Measurements from ENCODE around the gene SLC6A18. TPM values are rescaled to one million over a fixed set of nuclear protein-coding genes. Genes with fewer than 3 reads are reported as not detected.

The SLC6A18 gene
- polyA plus RNA-seq, 1 donor (not counting 4 experiments of a cell fraction or from before 2014, with no cell fraction given): not detected

DNA sequence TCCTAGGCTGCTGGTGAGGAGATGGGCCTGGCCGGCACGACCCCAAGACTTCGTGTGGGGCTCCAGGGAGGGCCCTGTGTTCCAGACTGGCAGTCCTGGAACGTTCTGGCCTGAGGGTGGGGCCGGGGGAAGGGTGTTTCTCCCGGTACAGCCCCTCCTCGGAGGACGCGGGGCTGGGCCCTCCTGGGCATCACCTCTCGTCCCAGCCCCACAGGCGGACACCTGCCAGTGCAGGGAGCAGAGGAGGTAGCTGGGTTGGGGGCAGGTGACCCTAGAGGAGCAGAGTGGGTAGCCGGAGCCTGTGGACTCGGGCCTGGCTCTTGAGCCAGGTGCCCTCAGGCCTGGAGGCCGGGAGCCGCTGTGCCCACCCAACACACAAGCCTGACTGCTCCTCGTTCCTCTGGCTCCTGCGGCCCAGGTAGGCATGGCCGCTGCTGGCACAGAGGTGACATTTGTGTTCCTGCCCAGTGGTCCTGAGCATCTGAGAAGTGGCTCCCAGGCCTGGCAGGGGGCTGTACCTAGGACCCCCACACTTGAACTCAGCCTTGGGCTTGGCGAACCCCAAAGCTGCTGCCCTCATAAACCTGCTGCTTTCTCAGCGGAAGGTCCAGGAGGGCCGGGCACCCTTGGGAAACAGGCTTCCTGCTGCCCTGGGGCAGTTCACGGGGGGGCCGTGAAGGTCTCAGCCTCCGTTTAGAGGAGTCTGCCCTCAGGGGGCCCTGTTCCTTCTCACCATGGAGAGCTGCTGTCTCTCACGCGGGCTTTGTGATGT is 23.0 kb upstream of the SLC6A18 start:
- Histone ChIP-seq H3K27ac (ENCODE audit: control insufficient read depth, insufficient read depth, low read length) (no peak overlapping the region), H3K9me1 (ENCODE audit: control insufficient read depth, extremely low read depth, insufficient read depth, low read length) (no peaks in the 10 kb centered on the region), H3K4me1 (ENCODE audit: control insufficient read depth, extremely low read depth, insufficient read depth, low read length) (no peaks in the 10 kb centered on the region), H3K9me3 (ENCODE audit: control insufficient read depth, low read depth, low read length) (no peaks in the 10 kb centered on the region), H3K79me2 (ENCODE audit: control insufficient read depth, insufficient read depth, low read length) (no peaks in the 10 kb centered on the region), H4K20me1 (ENCODE audit: control insufficient read depth, extremely low read depth, insufficient read depth, low read length) (no peaks in the 10 kb centered on the region), H3K9ac (ENCODE audit: control insufficient read depth, extremely low read depth, insufficient read depth, low read length) (no peak overlapping the region), H3K4me2 (ENCODE audit: control insufficient read depth, extremely low read depth, insufficient read depth, low read depth, low read length) (no peak overlapping the region), H3K36me3 (ENCODE audit: control insufficient read depth in 2 of 2, extremely low read depth in 1 of 2, insufficient read depth in 2 of 2, low read length in 2 of 2) (no peaks in the 10 kb centered on the region), H3K4me3 (ENCODE audit: control insufficient read depth in 2 of 3, extremely low read depth in 1 of 3, insufficient read depth in 2 of 3, low read depth in 1 of 3, low read length in 3 of 3) (no peak overlapping the region), H2AFZ (ENCODE audit: control insufficient read depth, low read length) (no peak overlapping the region), H3K27me3 (ENCODE audit: control insufficient read depth, extremely low read depth, insufficient read depth, low read length) (peaks cover 35% of the 10 kb centered on the region)
- dilution Hi-C loops (cut with MboI; ENCODE audit: extremely low pct_ligation_motif_present, low sequenced_read_pairs): no loop called here
- DNase-seq (ENCODE audit: low read depth, low spot score): no peak
- no peak for TF ChIP-seq EZH2 (IDR thresholded peaks at IDR 0.05; ENCODE audit: low read length)
- TF ChIP-seq, protein P1, sequence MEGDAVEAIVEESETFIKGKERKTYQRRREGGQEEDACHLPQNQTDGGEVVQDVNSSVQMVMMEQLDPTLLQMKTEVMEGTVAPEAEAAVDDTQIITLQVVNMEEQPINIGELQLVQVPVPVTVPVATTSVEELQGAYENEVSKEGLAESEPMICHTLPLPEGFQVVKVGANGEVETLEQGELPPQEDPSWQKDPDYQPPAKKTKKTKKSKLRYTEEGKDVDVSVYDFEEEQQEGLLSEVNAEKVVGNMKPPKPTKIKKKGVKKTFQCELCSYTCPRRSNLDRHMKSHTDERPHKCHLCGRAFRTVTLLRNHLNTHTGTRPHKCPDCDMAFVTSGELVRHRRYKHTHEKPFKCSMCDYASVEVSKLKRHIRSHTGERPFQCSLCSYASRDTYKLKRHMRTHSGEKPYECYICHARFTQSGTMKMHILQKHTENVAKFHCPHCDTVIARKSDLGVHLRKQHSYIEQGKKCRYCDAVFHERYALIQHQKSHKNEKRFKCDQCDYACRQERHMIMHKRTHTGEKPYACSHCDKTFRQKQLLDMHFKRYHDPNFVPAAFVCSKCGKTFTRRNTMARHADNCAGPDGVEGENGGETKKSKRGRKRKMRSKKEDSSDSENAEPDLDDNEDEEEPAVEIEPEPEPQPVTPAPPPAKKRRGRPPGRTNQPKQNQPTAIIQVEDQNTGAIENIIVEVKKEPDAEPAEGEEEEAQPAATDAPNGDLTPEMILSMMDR (optimal IDR thresholded peaks at IDR 0.05 in 1 of 3, IDR thresholded peaks at IDR 0.05 in 1 of 3, conservative IDR thresholded peaks at IDR 0.05 in 1 of 3; ENCODE audit: extremely low read depth in 1 of 3, insufficient read depth in 2 of 3, low read length in 3 of 3): no peak
- FAIRE-seq: no peak

DNA sequence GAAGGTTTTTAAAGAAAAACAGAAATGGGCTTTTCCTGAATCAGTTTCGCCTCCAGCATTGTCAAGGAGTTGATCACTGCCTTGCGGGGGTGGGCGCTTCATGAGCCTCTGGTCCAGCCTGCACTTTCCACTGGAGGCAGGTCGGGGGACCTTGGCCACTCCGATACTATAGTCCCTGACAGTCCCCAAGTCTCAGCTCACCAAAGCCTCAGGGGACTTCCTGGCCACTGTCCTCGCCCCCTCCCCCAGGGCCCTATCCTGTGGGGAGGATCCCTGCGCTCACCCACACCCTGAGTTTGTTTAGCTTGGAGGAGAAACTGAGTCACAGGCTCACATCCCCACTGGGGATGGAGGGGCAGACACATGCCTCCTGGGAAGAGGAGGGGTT is 22.4 kb upstream of the SLC6A18 start:
- DNase-seq (ENCODE audit: low read depth, low spot score) (no peak), FAIRE-seq (no peak)
- H3K27ac ChIP-seq (ENCODE audit: control insufficient read depth, insufficient read depth, low read length): no peak overlapping the region
- H3K27me3 ChIP-seq (ENCODE audit: control insufficient read depth, extremely low read depth, insufficient read depth, low read length): peaks cover 35% of the 10 kb centered on the region
- TF ChIP-seq EZH2 (IDR thresholded peaks at IDR 0.05; ENCODE audit: low read length): no peak
- TF ChIP-seq, protein P1 (optimal IDR thresholded peaks at IDR 0.05 in 1 of 3, IDR thresholded peaks at IDR 0.05 in 1 of 3, conservative IDR thresholded peaks at IDR 0.05 in 1 of 3; ENCODE audit: extremely low read depth in 1 of 3, insufficient read depth in 2 of 3, low read length in 3 of 3): no peak
- no peak overlapping the region for H3K9ac ChIP-seq (ENCODE audit: control insufficient read depth, extremely low read depth, insufficient read depth, low read length)
- H3K4me3 ChIP-seq (ENCODE audit: control insufficient read depth in 2 of 3, extremely low read depth in 1 of 3, insufficient read depth in 2 of 3, low read depth in 1 of 3, low read length in 3 of 3): no peak overlapping the region
- H3K36me3 ChIP-seq (ENCODE audit: control insufficient read depth in 2 of 2, extremely low read depth in 1 of 2, insufficient read depth in 2 of 2, low read length in 2 of 2): no peaks in the 10 kb centered on the region
- no peaks in the 10 kb centered on the region for H4K20me1 ChIP-seq (ENCODE audit: control insufficient read depth, extremely low read depth, insufficient read depth, low read length)
- dilution Hi-C loops (cut with MboI; ENCODE audit: extremely low pct_ligation_motif_present, low sequenced_read_pairs): no loop called here
- no peak overlapping the region for H2AFZ ChIP-seq (ENCODE audit: control insufficient read depth, low read length)
- H3K9me1 ChIP-seq (ENCODE audit: control insufficient read depth, extremely low read depth, insufficient read depth, low read length): no peaks in the 10 kb centered on the region
- no peaks in the 10 kb centered on the region for H3K9me3 ChIP-seq (ENCODE audit: control insufficient read depth, low read depth, low read length)
- H3K79me2 ChIP-seq (ENCODE audit: control insufficient read depth, insufficient read depth, low read length): no peaks in the 10 kb centered on the region
- no peaks in the 10 kb centered on the region for H3K4me1 ChIP-seq (ENCODE audit: control insufficient read depth, extremely low read depth, insufficient read depth, low read length)
- no peak overlapping the region for H3K4me2 ChIP-seq (ENCODE audit: control insufficient read depth, extremely low read depth, insufficient read depth, low read depth, low read length)
